ENCODE data around the gene KDSR. TPM values are rescaled to one million over a fixed set of nuclear protein-coding genes. Genes with fewer than 3 reads are reported as not detected.

The KDSR gene
- total RNA-seq, 1 experiment from 2014 or later, result 25.7 TPM

DNA sequence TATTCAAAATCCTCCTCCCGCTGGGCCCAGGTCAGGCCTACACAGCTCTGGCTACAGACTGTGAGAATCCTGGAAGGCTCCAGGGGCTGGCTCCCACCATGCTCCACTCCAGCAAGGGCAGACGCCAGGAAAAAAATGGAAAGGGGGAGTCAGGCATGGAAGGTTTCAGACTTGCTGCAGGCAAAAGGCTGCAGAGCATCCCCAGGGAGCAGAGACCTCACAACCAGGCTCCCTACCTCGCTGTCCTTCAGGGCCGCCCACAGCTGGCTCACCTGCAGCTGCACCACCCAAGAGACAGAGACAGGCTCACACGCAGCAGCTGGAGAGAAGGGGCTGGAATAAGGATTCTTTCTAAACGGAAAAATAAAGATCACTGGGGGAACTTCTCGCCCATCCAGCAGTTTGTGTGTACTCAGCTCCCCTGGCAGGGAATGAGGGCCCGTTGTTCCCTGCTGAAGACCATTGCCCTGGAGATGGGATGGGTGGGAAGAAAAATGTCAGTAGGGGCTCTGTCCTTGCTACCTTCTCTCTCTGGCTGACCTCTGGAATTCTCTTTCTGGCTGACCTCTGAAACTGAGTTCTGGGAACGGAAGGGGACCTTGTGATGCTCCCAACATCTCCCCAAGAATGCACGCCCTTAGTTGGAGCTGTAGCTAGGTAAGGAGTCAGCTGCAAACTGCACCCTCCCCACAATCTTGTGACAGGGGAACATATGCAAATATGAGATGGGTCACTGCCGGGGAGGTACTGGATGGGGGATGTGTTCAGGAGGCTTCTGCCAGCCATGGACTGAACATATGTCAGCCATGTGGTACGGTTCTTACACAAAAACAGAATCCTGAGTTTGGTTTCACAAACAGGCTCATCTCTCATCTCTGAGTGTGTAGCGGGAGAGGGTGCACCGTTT lies 81.9 kb downstream of the KDSR start:
- H3K27me3 ChIP-seq (replicated peaks), result no peaks in the 10 kb centered on the region
- DNase-seq (ENCODE audit: low read depth in 1 of 2, low spot score in 2 of 2), result no peak
- H3K27ac ChIP-seq, result no peak overlapping the region
- H3K36me3 ChIP-seq, result no peaks in the 10 kb centered on the region
- H3K4me3 ChIP-seq, result no peak overlapping the region
- no peaks in the 10 kb centered on the region for H3K9me3 ChIP-seq (replicated peaks)
- peaks cover 17% of the 10 kb centered on the region for H3K4me1 ChIP-seq (replicated peaks)

DNA sequence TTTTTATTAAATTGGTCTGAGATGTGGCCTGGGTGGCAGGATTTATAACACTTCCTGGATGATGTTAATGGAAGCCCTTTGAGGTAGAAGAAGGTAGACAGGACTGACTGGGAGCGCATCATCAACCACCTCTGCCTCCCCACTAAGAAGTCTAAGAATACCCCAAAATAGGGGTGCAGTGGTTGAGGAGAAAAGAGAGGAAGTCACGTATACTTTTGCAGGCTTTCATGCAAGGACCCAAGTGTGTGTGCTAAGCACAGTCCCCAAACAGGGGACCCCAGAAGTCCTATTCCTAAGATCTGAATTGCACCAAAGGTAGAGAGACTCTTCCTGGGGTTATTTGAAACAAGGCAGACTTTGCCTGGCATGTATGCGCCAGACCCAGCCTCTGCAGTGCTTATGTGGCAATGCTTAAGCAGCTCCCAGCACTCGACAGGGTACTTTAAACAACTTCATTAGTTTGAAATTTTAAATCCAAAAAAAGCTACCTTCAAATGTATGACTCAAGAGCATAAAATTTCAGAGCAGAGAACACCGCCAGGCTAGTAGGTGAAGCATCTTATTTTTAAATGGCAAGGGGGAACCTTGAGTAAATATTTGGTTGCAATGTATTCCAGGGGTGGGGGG lies 82.7 kb downstream of the KDSR start:
- Histone ChIP-seq H3K4me3 (no peak overlapping the region), H3K9me3 (replicated peaks) (no peaks in the 10 kb centered on the region)

GRCh38 chr18:63283305-63284094 lies 83.5 kb downstream of the KDSR start:
- no peaks in the 10 kb centered on the region for H3K36me3 ChIP-seq
- H3K27me3 ChIP-seq (replicated peaks), result no peaks in the 10 kb centered on the region
- H3K4me3 ChIP-seq, result no peak overlapping the region
- H3K27ac ChIP-seq, result no peak overlapping the region; the same call in 1 of the 2 replicates
- peak in 1 of 2 experiments; percentile 76 for DNase-seq (ENCODE audit: low read depth in 1 of 2, low spot score in 2 of 2)
- H3K4me1 ChIP-seq (replicated peaks), result peaks cover 17% of the 10 kb centered on the region
- no peaks in the 10 kb centered on the region for H3K9me3 ChIP-seq (replicated peaks)

More for the DNA sequence above, 82.7 kb downstream of the KDSR start:
- Histone ChIP-seq H3K4me1 (replicated peaks) (peaks cover 17% of the 10 kb centered on the region), H3K27ac (no peak overlapping the region), H3K27me3 (replicated peaks) (no peaks in the 10 kb centered on the region), H3K36me3 (no peaks in the 10 kb centered on the region)
- DNase-seq (ENCODE audit: low read depth in 1 of 2, low spot score in 2 of 2), result no peak

DNA sequence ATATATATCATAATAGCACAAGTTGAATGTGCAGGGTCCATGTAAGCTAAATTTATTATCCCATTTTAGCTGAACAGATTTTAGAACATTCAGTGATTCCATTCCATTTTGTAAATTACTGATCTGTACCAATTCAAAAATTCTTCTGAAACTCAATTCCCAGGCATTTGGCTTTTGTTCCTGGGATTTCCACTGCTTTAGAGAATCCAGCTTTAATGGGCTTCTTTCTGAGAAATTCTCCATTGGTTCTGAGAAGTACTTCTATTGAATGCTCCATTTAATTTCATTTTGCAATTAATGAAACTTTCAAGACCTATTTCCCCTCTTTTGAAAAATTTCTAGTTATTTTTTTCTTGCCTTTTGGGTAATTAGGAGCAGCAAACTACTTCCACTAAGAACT lies 84.2 kb downstream of the KDSR start:
- no peaks in the 10 kb centered on the region for H3K36me3 ChIP-seq
- no peak overlapping the region for H3K27ac ChIP-seq
- H3K4me3 ChIP-seq, result no peak overlapping the region
- no peak for DNase-seq (ENCODE audit: low read depth in 1 of 2, low spot score in 2 of 2)
- H3K27me3 ChIP-seq (replicated peaks), result no peaks in the 10 kb centered on the region
- no peaks in the 10 kb centered on the region for H3K9me3 ChIP-seq (replicated peaks)
- peaks cover 17% of the 10 kb centered on the region for H3K4me1 ChIP-seq (replicated peaks)

Other genes starting within 250 kb of the KDSR start
- 4.2 and 7.8 TPM in 2 replicates for gene BCL2, start 47.4 kb downstream of the KDSR start, total RNA-seq (2014; rRNA removed; shearing (Covaris generic))
- gene VPS4B, start 55.3 kb upstream of the KDSR start, total RNA-seq (2014; rRNA removed; shearing (Covaris generic)), result 40.6 and 47.8 TPM in 2 replicates
- not detected in 2 replicates for gene SERPINB5, start 109.8 kb upstream of the KDSR start, total RNA-seq (2014; rRNA removed; shearing (Covaris generic))
- not detected in 2 replicates for gene SERPINB12, start 175.2 kb upstream of the KDSR start, total RNA-seq (2014; rRNA removed; shearing (Covaris generic))
- gene SERPINB13, start 220.1 kb upstream of the KDSR start, total RNA-seq (2014; rRNA removed; shearing (Covaris generic)), result not detected in 2 replicates